ENCODE results near the gene PDLIM1.

PDLIM1 gene

DNA sequence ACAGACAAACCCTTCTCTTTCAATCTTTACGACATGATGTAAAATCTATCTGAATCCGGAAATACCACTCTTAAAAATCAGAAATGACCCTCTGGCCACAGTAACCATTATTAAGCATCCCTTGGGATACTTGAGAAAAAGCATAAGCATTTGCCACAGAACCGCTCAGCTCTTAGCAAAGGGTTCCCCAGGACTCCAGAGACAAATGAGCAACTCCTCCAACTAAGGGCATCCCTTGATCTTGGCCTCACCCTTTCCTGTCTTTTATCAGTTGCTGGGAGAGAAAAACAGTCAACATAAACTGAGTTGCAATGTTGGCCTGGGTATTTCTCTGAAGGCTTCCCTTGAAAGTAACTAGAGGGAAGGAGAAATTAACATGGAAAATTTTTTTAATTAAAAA is 3.5 kb downstream of the PDLIM1 start:
- no peak for DNase-seq

DNA sequence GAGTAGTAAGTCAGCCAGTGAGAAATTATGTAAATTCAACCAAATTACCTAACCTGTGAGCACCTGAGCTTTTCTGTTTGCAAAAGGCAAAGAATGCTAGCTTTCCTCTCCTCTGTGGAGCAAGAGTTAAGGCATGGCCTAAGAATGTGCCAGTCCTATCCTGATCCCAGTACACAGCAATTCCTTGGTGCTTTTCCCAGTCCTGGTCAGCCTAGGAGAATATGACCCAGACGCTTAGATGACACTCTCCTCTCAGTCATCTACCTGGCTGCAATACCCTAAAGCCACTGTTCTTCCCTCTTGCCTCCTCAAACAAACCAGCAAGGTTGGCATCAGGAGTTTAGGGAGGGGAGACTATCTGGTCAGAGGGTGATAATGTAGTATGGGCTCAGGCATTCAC is 4.1 kb downstream of the PDLIM1 start:
- no peak for DNase-seq

GRCh38 chr10:95285556-95285955 is 5.2 kb downstream of the PDLIM1 start:
- no peak for DNase-seq

DNA sequence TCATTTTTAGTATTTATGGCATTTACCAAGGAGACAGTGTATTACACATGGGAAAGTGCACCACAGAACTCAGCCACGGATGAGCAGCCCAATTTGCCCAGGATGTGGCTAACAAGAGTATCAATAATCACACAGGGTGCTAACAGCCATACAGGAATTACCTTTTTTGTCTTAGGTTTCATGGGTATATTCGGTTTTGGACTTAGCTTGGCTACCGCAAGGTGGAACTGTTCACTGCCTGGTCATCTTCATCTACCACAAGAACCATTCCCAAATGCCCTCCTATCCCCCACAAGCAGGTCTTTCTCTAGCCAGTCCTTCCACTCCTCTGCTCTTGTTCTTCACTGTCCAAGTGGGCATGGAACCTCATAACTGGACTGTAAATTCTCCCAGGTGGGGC is 6.0 kb downstream of the PDLIM1 start:
- no peak for DNase-seq

GRCh38 chr10:95282107-95282506 is 8.7 kb downstream of the PDLIM1 start:
- DNase-seq = no peak

- DNase-seq = no peak
Measured at GRCh38 chr10:95281206-95281605, 9.6 kb downstream of the PDLIM1 start.

DNA sequence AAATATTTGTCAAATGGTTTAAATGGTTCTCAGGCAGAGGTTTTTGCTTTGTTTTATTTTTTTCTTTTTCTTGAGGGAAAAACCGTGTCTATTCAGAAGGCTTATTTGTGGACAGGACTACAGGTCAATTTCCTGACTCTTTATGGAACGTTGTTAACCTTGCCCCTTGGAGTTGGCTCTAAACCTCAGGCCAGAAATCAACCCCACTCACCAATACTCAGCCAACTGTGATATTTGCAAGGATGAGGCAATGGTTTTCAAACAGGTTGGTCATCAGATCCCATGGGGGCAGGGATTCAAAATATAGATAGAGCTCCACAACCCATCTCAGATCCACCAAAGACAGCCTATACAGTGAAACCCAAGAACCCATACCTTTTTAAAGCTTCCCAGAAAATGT is 10.2 kb downstream of the PDLIM1 start:
- no peak for DNase-seq

DNA sequence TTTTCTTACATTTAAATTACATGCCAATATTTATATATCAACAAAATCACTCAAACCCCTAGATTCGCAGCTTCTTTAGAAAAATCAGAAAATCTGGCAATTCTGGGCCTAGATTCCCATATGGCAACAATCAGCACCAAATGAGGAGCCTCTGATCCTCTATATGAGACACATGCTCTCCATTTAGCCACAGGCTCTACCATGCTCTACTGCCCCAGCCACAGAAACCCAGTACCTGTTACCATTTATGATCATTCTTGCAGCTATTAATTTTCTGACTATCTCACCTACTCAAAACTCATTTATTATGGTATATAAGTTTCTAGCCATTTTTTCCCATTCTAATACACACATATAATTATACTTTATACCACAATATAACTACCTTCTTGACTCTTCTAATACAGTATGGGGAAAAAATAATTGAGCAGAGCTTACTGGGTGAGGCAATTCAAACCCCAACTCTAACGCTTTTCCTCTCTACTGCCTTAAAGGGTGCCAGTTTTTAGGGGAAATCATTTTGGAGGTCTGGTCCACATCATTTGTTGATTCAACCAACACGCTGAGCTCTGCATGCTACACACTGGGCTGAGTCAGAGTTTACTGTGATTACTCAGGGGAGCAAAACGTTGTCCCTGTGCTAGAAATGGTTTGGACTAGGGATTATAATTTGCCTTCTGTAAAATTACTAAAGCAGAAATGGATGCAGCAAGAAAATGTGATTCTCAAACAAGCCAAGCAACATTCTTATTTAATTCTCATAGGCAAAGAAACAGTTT is 11.6 kb downstream of the PDLIM1 start:
- DNase-seq = no peak

DNA sequence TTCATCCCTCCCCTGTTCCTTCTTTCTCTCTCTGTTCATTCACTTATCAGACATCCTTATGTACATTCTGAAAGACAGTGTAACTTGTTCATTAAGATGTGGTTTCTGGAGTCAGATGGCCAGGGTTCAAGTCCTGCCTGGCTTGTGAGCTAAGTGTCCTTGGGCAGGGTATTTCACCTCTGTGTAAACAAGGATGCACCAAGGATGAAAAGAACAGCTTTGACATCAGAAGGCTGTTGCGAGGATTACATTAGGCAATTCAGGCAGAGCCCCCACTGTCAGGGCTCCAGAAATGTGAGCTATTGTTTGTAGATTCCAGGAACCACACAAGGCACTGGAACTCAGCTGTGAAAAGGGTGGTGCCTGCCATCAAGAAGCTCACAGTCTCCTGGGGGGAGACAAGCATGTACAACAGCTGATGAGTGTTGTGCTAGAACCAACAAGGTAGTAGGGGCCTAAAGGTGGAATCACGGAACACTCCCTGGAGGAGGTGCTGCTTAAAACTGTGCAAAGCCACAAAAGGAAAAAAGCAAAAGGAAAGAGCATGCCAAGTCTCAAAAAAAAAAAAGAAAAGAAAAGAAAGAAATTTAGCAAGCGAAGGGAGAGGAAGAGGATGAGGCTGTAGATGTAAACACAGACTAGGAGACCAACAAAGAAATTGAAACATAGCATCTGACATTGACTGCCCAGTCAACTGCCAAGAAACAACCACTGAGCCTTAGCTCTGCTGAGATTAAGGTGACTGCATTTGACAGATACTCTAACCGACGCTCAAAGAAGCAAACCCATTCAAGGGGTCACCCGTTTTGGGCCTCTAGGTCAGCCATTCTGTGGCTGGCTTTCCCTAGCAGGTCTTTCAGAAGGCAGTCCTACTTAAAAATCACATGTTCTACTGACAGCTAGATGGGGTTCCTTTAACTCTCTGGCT is 12.5 kb downstream of the PDLIM1 start:
- DNase-seq = no peak

GRCh38 chr10:95277614-95278013 is 13.2 kb downstream of the PDLIM1 start:
- DNase-seq = no peak

DNA sequence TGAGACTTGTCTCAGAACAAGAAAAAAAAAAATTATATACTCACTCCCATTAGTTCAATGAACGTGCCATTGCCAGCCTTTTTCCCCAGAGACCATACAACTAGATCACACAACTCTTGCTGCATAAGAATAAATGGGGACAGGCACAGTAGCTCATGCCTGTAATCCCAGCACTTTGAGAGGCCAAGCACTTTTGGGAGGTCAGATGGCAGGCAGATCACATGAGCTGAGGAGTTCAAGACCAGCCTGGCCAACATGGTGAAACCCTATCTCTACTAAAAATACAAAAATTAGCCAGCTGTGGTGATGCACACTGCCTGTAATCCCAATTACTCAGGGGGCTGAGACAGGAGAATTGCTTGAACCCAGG is 13.6 kb downstream of the PDLIM1 start:
- no peak for DNase-seq

DNA sequence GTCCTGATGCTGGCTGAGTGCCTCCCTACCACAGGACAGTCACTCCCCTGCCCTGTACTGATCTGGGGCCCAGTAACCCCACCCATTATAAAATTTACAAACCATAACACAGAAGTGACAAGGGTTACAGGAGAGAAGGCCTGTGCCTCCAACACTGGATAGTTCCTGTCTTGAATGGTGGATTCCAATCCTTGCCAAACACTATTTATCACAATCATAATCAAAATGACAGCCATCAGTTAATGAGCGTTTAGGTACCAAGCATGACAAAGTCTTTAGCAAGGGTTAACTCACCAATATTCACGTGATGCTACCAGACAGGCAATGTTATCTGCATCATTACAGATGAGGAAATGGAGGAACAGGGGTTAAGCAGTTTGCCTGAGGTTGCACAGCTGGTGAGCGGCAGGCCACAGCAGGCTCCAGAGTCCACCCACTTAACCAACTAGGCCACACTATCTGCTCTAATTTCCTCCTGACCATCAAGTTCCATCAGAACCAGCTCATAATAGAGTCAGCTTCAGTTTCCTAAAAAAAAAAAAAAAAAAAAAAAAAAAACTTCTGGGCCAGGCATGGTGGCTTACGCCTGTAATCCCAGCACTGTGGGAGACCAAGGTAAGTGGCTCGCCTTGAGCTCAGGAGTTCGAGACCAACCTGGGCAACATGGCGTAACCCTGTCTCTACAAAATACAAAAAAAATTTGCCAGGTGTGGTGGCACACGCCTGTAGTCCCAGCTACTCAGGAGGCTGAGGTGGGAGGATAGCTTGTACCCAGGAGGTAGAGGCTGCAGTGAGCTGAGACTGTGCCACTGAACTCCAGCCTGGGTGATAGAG is 14.2 kb downstream of the PDLIM1 start:
- no peak for DNase-seq

DNA sequence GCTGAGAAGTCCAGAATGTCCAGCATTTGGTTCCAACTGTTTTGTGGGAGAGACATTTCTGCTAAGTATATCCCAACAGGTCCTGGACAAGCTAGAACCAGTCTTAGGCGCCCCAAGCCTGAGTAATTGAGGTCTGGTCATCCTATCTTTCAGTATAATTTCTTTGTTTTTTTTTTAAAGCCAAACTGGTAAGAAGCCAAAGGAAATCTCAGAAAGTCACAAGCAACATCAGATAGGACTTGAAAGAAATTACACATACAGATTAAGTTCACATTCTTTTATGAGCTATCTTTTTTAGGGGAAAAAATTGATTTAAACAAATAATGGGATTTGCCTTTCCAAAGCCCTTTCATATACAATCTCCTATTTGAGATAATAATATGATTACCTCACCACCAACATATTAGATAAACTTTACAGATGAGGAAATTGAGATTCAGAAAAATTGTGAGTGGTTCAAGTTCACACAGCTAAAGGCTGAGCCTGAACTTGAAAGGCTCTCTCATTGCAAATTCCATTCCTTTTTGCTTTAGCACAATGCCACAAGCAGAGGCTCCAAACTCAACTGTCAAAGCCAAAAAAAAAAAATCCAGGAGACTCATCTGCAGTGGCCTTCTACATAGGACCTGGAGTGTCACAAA is 15.0 kb downstream of the PDLIM1 start:
- DNase-seq = no peak

GRCh38 chr10:95273393-95274312 is 17.1 kb downstream of the PDLIM1 start:
- DNase-seq = no peak

DNA sequence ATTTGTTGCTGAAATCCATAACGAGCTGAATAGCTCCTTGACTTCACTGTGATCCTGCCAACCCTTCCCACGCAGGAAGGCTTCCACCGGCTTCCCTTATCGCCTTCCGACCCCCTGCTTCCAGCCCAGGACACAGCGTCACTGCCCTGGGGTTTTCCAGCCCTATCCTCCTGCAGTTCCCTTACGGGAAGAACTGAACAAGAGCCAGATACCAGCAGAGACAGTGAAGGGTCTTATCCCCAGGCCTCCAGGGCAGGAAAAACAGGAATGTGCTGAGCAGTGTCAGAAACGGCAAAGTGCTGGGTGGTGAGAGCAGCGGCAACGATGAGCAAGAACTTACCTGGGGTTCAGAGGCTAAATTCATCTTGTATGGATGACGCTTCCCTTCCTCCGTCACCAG is 22.4 kb downstream of the PDLIM1 start:
- no peak for DNase-seq

DNA sequence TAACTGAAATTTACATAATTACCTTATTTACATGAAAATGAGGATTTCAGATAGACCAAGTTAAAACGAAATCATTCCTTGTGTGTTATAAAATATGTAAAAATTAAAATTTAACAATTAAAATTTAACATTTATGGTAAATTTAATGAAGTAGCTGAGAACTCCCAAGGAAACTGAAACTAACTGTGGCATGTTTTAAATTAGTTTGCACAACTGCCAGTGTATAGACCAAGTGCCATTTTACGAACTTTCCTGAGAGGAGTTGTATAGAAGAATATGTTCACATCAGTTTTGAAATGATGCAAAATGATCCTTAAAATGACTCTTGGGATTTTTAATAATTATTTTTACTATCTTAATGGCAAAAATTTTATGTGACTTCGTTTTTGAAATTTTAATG is 23.6 kb downstream of the PDLIM1 start:
- DNase-seq = no peak

- DNase-seq = no peak
Measured at GRCh38 chr10:95266674-95267095, 24.1 kb downstream of the PDLIM1 start.

- DNase-seq = no peak
Measured at GRCh38 chr10:95265572-95265971, 25.2 kb downstream of the PDLIM1 start.

GRCh38 chr10:95264227-95265051 is 26.4 kb downstream of the PDLIM1 start:
- no peak for DNase-seq

DNA sequence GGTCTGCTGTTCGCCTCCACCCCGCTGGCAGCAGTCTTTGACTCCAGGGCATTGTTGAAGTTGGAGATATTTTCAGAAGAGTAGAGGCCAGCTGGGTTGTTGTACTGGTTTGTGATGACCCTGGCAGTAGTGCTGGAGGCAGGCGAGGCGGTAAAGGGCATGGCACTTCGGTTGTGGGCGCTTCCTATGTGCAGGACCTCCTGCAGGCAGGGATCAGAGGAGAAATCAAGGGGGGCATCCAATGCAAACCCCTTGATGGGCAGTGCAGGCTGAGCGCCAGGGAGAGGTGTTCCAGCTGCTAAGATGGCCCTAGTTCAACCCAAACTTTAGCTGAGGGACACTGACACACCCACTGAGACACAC is 27.0 kb downstream of the PDLIM1 start:
- DNase-seq = no peak

All from effector CD4-positive, alpha-beta T cell (primary cell).